Liver (tissue), 9 donors: Measurements from ENCODE around the gene HSPA12A. TPM values are rescaled to one million over a fixed set of nuclear protein-coding genes. Genes with fewer than 3 reads are reported as not detected.

Source experiments
- DNase-seq: peaks from one replicate; pipeline ENCODE4 v3.0.0-alpha.2; 2017; ENCODE audit warnings: low spot score
- H3K27ac ChIP-seq, 2 donors: one replicate each; pipeline ENCODE4 v1.7.0; 2013; ENCODE audit warnings: inconsistent platforms in 2 of 2, low read length in 2 of 2, control low read depth in 1 of 2, low read depth in 1 of 2, mild to moderate bottlenecking in 1 of 2
- H3K27me3 ChIP-seq, 4 donors: one replicate each; pipeline versions ENCODE4 v1.6.1 to v1.7.0; 2013; ENCODE audit warnings: low read length in 3 of 4, inconsistent platforms in 1 of 4, mild to moderate bottlenecking in 1 of 4, moderate library complexity in 1 of 4; ENCODE audit not compliant: control insufficient read depth in 4 of 4, insufficient read depth in 4 of 4
- H3K36me3 ChIP-seq, 4 donors: one replicate each; pipeline versions ENCODE4 v1.6.1 to v1.7.0; 2013; ENCODE audit warnings: low read length in 3 of 4, mild to moderate bottlenecking in 3 of 4, low read depth in 1 of 4, moderate library complexity in 1 of 4; ENCODE audit not compliant: control insufficient read depth in 4 of 4, insufficient read depth in 3 of 4
- H3K4me1 ChIP-seq, 4 donors: one replicate each; pipeline versions ENCODE4 v1.6.1 to v1.7.0; 2013; ENCODE audit warnings: low read length in 3 of 4, mild to moderate bottlenecking in 3 of 4, moderate library complexity in 1 of 4; ENCODE audit not compliant: control insufficient read depth in 4 of 4, insufficient read depth in 4 of 4
- H3K4me3 ChIP-seq, 3 donors: one replicate each; pipeline versions ENCODE4 v1.6.1 to v1.7.0; 2013; ENCODE audit warnings: low read length in 3 of 3, control low read depth in 1 of 3, low read depth in 1 of 3, mild to moderate bottlenecking in 1 of 3
- H3K9ac ChIP-seq, 2 donors: one replicate each; pipeline ENCODE4 v1.7.0; 2013; ENCODE audit warnings: low read length in 2 of 2, mild to moderate bottlenecking in 2 of 2, moderate library complexity in 2 of 2, control low read depth in 1 of 2, low read depth in 1 of 2
- H3K9me3 ChIP-seq, 4 donors: one replicate each; pipeline versions ENCODE4 v1.6.1 to v1.7.0; 2013; ENCODE audit warnings: low read length in 3 of 4; ENCODE audit not compliant: control insufficient read depth in 4 of 4
- EGR1 ChIP-seq, 2 donors: IDR thresholded peaks; 2 replicates each; pipeline ENCODE4 v1.6.1; 2016 to 2018; ENCODE audit warnings: antibody characterized with exemption in 2 of 2, low read depth in 2 of 2
- FOXA1 ChIP-seq: IDR thresholded peaks from 2 replicates; pipeline ENCODE4 v1.6.1; 2016; ENCODE audit warnings: antibody characterized with exemption
- FOXA2 ChIP-seq: IDR thresholded peaks from 2 replicates; pipeline ENCODE4 v1.6.1; 2016; ENCODE audit warnings: antibody characterized with exemption
- GABPA ChIP-seq, 2 donors: IDR thresholded peaks in 1 of 2; conservative IDR thresholded peaks in 1 of 2; 2 replicates each; pipeline ENCODE4 v1.6.1; 2016; ENCODE audit warnings: antibody characterized with exemption in 2 of 2, mild to moderate bottlenecking in 1 of 2, moderate library complexity in 1 of 2
- HNF4A ChIP-seq, 2 donors: conservative IDR thresholded peaks; 2 replicates each; pipeline ENCODE4 v1.6.1; 2016; ENCODE audit warnings: antibody characterized with exemption in 2 of 2, mild to moderate bottlenecking in 2 of 2
- HNF4G ChIP-seq: IDR thresholded peaks from 2 replicates; pipeline ENCODE4 v1.6.1; 2016; ENCODE audit warnings: antibody characterized with exemption
- JUND ChIP-seq, 2 donors: IDR thresholded peaks; 2 replicates each; pipeline ENCODE4 v1.6.1; 2016; ENCODE audit warnings: antibody characterized with exemption in 2 of 2
- NR2F2 ChIP-seq: IDR thresholded peaks from 2 replicates; pipeline ENCODE4 v1.6.1; 2016; ENCODE audit warnings: antibody characterized with exemption
- RAD21 ChIP-seq, 2 donors: IDR thresholded peaks; 2 replicates each; pipeline ENCODE4 v1.6.1; 2016; ENCODE audit warnings: antibody characterized with exemption in 2 of 2, mild to moderate bottlenecking in 2 of 2
- RXRA ChIP-seq, 2 donors: IDR thresholded peaks; 2 replicates each; pipeline ENCODE4 v1.6.1; 2017 to 2018; ENCODE audit warnings: antibody characterized with exemption in 2 of 2, mild to moderate bottlenecking in 1 of 2
- SP1 ChIP-seq: IDR thresholded peaks from 2 replicates; pipeline ENCODE4 v1.6.1; 2018; ENCODE audit warnings: antibody characterized with exemption, mild to moderate bottlenecking
- TAF1 ChIP-seq: conservative IDR thresholded peaks from 2 replicates; pipeline ENCODE4 v1.6.1; 2016; ENCODE audit warnings: antibody characterized with exemption, mild to moderate bottlenecking
- YY1 ChIP-seq: IDR thresholded peaks from 2 replicates; pipeline ENCODE4 v1.6.1; 2016; ENCODE audit warnings: antibody characterized with exemption, mild to moderate bottlenecking
- WGBS: extraction: QIAGEN DNeasy Blood & Tissue Kit; methylation state at CpG from one replicate; pipeline ENCODE4 v1.1.7; 2013; 5-methylcytosine and 5-hydroxymethylcytosine counted together
- polyA plus RNA-seq, 2 donors: library from polyadenylated mRNA; stranded (reverse) in 1 of 2; unstranded in 1 of 2; fragments of 200-250 nt in 1 of 2; fragments of >200 nt in 1 of 2; fragmentation: Nextera tagmentation in 1 of 2; extraction: Ambion mirVana in 1 of 2; gene quantifications; one replicate each; pipeline versions ENCODE4 v1.2.1 to v1.2.3, GENCODE V29; 2013 to 2015
- total RNA-seq, 2 donors: library from RNA; depleted of rRNA; stranded (reverse); fragments of >200 nt; gene quantifications; one replicate each; pipeline ENCODE4 v1.2.3, GENCODE V29; 2014
- TF ChIP-seq, protein P1 (sequence below): IDR thresholded peaks from 2 replicates; pipeline ENCODE4 v1.6.1; 2016; ENCODE audit warnings: antibody characterized with exemption
- TF ChIP-seq, protein P2 (sequence below): IDR thresholded peaks from 2 replicates; pipeline ENCODE4 v1.6.1; 2016; ENCODE audit warnings: antibody characterized with exemption
- TF ChIP-seq, protein P3 (sequence below): IDR thresholded peaks from 2 replicates; pipeline ENCODE4 v1.6.1; 2016; ENCODE audit warnings: antibody characterized with exemption, mild to moderate bottlenecking
- TF ChIP-seq, protein P4 (sequence below): fragments of 150-350 bp; IDR thresholded peaks from 2 replicates; pipeline ENCODE4 v1.5.1; 2017; ENCODE audit warnings: improper control_type of control experiment, low read depth, low read length; ENCODE audit not compliant: missing input control
- TF ChIP-seq, protein P5 (sequence below): IDR thresholded peaks from 2 replicates; pipeline ENCODE4 v1.6.1; 2016; ENCODE audit warnings: antibody characterized with exemption
- donor health status: healthy.
- donor health status: healthy.
- donor health status: healthy.
- donor health status: healthy.
- donor health status: healthy.

Gene HSPA12A
- total and polyA plus RNA-seq, 4 donors, result 1.3 to 4.5 (median 1.6) TPM

DNA sequence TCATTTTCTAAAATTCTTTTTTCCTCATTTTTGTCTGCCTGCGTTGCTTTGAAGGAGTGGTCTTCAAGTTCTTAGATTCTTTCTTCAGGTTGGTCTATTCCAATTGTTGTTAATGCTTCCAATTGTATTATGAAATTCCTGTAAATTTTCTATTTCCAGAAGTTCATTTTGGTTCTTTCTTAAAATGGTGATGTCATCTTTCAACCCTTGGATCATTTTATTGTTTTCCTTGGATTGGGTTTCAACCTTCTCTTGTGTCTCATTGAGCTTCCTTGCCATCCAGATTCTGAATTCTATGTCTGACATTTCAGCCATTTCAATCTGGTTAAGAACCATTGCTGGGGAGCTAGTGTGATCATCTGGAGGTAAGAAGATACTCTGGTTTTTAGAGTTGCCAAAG lies 88.5 kb downstream of the HSPA12A start (continued):
- TF ChIP-seq, protein P1, sequence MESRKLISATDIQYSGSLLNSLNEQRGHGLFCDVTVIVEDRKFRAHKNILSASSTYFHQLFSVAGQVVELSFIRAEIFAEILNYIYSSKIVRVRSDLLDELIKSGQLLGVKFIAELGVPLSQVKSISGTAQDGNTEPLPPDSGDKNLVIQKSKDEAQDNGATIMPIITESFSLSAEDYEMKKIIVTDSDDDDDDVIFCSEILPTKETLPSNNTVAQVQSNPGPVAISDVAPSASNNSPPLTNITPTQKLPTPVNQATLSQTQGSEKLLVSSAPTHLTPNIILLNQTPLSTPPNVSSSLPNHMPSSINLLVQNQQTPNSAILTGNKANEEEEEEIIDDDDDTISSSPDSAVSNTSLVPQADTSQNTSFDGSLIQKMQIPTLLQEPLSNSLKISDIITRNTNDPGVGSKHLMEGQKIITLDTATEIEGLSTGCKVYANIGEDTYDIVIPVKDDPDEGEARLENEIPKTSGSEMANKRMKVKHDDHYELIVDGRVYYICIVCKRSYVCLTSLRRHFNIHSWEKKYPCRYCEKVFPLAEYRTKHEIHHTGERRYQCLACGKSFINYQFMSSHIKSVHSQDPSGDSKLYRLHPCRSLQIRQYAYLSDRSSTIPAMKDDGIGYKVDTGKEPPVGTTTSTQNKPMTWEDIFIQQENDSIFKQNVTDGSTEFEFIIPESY, result no peak
- TF ChIP-seq TAF1, result no peak

DNA sequence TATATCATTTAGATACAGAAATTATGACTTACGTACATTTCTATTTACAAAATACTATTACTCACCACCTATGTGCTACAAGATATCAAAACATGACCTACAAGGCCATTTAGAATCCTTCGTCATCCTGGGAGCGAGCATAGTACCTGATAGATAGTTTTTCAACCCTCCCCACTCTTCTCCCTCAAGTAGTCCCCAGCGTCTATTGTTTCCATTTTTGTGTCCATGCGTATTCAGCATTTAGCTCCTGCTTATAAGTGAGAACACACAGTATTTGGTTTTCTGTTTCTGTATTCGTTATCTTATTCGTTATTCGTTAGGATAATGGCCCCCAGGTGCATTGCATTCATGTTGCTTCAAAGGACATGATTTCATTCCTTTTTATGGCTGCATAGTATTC lies 93.5 kb downstream of the HSPA12A start:
- no peaks in the 10 kb centered on the region for H3K4me1 ChIP-seq
- TF ChIP-seq RXRA (IDR thresholded peaks at IDR 0.05), result no peak
- no peak for TF ChIP-seq RAD21 (IDR thresholded peaks at IDR 0.05)
- TF ChIP-seq JUND (IDR thresholded peaks at IDR 0.05), result no peak
- TF ChIP-seq, protein P2, sequence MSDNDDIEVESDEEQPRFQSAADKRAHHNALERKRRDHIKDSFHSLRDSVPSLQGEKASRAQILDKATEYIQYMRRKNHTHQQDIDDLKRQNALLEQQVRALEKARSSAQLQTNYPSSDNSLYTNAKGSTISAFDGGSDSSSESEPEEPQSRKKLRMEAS, result no peak
- TF ChIP-seq HNF4A (conservative IDR thresholded peaks at IDR 0.05), result no peak
- TF ChIP-seq, protein P3, sequence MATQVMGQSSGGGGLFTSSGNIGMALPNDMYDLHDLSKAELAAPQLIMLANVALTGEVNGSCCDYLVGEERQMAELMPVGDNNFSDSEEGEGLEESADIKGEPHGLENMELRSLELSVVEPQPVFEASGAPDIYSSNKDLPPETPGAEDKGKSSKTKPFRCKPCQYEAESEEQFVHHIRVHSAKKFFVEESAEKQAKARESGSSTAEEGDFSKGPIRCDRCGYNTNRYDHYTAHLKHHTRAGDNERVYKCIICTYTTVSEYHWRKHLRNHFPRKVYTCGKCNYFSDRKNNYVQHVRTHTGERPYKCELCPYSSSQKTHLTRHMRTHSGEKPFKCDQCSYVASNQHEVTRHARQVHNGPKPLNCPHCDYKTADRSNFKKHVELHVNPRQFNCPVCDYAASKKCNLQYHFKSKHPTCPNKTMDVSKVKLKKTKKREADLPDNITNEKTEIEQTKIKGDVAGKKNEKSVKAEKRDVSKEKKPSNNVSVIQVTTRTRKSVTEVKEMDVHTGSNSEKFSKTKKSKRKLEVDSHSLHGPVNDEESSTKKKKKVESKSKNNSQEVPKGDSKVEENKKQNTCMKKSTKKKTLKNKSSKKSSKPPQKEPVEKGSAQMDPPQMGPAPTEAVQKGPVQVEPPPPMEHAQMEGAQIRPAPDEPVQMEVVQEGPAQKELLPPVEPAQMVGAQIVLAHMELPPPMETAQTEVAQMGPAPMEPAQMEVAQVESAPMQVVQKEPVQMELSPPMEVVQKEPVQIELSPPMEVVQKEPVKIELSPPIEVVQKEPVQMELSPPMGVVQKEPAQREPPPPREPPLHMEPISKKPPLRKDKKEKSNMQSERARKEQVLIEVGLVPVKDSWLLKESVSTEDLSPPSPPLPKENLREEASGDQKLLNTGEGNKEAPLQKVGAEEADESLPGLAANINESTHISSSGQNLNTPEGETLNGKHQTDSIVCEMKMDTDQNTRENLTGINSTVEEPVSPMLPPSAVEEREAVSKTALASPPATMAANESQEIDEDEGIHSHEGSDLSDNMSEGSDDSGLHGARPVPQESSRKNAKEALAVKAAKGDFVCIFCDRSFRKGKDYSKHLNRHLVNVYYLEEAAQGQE, result no peak
- no peak for TF ChIP-seq FOXA2
- no peak for TF ChIP-seq YY1
- no peak for TF ChIP-seq EGR1 (IDR thresholded peaks at IDR 0.05; ENCODE audit: low read depth in 2 of 2)
- no peak for TF ChIP-seq SP1
- TF ChIP-seq, protein P1, result no peak
- TF ChIP-seq HNF4G, result no peak
- TF ChIP-seq GABPA (IDR thresholded peaks at IDR 0.05 in 1 of 2, conservative IDR thresholded peaks at IDR 0.05 in 1 of 2), result no peak
- TF ChIP-seq FOXA1, result no peak
- TF ChIP-seq TAF1, result no peak
- TF ChIP-seq, protein P4, sequence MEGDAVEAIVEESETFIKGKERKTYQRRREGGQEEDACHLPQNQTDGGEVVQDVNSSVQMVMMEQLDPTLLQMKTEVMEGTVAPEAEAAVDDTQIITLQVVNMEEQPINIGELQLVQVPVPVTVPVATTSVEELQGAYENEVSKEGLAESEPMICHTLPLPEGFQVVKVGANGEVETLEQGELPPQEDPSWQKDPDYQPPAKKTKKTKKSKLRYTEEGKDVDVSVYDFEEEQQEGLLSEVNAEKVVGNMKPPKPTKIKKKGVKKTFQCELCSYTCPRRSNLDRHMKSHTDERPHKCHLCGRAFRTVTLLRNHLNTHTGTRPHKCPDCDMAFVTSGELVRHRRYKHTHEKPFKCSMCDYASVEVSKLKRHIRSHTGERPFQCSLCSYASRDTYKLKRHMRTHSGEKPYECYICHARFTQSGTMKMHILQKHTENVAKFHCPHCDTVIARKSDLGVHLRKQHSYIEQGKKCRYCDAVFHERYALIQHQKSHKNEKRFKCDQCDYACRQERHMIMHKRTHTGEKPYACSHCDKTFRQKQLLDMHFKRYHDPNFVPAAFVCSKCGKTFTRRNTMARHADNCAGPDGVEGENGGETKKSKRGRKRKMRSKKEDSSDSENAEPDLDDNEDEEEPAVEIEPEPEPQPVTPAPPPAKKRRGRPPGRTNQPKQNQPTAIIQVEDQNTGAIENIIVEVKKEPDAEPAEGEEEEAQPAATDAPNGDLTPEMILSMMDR, result no peak
- no peak for TF ChIP-seq NR2F2
- TF ChIP-seq, protein P5, sequence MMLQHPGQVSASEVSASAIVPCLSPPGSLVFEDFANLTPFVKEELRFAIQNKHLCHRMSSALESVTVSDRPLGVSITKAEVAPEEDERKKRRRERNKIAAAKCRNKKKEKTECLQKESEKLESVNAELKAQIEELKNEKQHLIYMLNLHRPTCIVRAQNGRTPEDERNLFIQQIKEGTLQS, result no peak
- peaks cover 0 to 3% (median 1%) of the 10 kb centered on the region in 4 donors for H3K9me3 ChIP-seq
- H3K9ac ChIP-seq, result no peak overlapping the region
- H3K4me3 ChIP-seq, result no peak overlapping the region
- no peaks in the 10 kb centered on the region for H3K27me3 ChIP-seq
- no peaks in the 10 kb centered on the region for H3K36me3 ChIP-seq
- WGBS, result 78% methylated on average over 8 of the region's 8 CpGs
- no peak for DNase-seq
- no peak overlapping the region for H3K27ac ChIP-seq
